NCI-H526 (cell line): ENCODE measurements around the gene GSTK1.
"Not testable (repeated sequence)": the region's sequence is repeated elsewhere in the genome, so short reads cannot be mapped to it uniquely, and the experiment has no call there.

Source experiments
- DNase-seq, 2 experiments: peaks; one replicate each; lab custom pipeline; 2025; lab: John Stamatoyannopoulos, UW

Gene GSTK1

GRCh38 chr7:143238289-143238980 is 24.8 kb upstream of the GSTK1 start:
- DNase-seq, result no peak

DNA sequence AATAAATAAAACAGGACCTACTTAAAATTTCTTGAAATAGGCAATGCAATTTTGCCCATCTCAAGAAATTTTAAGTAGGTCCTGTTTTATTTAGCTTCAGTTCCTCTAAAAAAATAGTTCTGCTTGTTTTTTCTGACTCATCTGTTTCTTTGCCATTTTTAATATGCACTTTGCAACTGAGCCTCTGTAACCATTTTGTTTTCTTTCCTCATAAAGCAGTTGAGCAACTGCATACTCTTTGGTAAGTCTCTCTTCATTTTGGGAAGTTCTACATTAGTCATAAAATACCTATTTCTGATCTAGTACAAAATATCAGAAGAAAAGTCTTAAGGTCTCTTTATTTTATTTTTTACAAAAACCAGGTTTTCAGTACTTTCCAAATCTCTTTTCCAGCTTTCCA is 23.4 kb upstream of the GSTK1 start:
- DNase-seq, result no peak

DNA sequence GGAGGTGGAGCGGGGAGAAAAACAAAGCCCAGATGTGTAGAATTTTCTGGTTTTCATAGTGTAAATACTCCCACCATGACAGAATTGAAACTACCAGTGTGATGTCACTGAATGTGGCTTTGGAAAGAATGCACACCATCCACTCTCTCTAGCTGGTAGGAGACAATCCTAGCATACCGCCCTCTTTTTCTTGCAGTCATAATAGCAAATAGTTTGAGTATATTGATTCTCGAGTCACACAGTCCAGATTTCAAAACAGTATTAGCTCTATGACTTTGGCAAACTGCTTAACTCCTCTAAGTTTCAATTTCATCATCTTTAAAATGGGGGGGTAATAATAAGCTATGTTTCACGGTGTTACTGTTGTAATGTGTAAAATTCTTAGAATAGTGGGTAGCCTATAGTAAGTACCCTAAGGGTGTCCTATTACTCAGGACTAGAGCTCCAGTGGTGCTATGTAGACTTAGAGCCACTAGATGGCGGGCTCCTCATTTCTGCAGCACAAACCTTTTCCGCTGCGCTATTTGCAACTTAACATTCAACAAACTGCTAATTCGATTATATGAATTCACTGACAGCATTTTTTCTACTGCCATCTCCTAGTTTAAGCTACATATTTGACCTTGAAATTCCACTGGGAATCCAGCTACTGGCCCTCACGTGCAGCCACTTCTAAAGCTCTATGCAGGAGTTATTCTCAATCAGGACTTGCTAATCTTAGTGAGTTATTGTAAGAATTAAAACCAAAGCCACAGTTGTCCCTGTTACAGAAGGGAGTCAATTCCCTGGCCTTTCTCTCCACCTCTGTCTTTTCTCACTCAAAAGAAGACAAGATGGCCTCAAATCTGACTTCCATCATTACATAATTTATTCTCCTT is 22.7 kb upstream of the GSTK1 start:
- DNase-seq, result peak; percentile 63 to 84

- DNase-seq, result no peak
These were observed 20.9 kb upstream of the GSTK1 start for GRCh38 chr7:143242306-143242705.

DNA sequence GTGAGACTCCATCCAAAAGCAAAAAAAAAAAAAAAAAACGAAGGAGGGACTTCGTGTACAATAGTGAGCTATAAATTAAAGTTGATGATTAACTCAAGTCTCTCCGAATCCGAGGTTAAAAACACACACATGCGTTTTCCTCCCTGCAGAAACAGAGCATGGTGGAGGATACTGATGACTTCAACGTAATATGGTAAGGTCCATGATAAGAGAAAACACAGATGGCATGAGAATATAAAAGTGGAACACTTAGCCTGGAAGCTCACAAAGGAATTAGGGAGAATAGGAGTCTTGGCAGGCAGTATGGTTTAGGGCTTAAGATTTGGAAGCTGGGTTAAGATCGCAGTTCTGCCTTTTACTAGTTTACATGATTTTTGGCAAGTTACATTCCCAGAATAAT is 20.1 kb upstream of the GSTK1 start:
- DNase-seq, result no peak

DNA sequence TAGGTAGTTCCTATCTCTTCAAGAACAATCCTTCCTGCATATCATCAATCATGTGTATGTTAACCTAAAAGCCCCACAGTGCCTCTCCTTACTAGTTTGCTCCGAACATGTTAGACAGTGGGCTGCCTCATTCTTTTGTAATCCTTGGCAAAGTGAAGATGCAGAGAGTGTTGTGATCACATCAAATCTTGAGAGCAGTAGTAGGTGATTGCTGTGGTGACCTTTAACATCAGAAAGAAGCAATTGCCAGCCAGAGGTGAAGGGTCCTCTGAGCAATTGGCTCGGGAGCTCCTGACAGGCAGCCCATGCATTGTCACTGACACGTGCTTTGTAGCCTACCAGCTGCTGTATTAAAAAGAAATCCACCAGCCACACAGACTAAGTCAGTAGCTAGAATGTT is 19.6 kb upstream of the GSTK1 start:
- no peak for DNase-seq

DNA sequence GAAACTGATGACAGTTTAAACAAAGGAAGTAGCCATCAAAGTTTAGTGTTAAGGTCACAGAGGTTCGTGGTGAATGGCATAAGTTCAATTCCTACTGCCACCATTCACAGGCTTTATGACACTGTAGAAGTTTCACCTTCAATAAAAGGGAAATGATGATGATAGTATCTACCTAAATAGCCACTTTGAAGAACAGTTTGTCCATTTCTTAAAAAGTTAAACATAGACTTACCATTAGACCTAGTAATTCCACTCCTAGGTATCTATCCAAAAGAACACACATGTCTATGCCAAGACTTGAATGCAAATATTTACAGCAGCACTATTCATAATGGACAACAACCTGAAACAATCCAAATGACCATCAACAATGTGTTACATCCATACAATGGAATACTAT is 18.9 kb upstream of the GSTK1 start:
- DNase-seq, result no peak

- no peak for DNase-seq
These were observed 18.1 kb upstream of the GSTK1 start for GRCh38 chr7:143245123-143245522.

- DNase-seq, result no peak
These were observed 15.9 kb upstream of the GSTK1 start for GRCh38 chr7:143247372-143247771.

DNA sequence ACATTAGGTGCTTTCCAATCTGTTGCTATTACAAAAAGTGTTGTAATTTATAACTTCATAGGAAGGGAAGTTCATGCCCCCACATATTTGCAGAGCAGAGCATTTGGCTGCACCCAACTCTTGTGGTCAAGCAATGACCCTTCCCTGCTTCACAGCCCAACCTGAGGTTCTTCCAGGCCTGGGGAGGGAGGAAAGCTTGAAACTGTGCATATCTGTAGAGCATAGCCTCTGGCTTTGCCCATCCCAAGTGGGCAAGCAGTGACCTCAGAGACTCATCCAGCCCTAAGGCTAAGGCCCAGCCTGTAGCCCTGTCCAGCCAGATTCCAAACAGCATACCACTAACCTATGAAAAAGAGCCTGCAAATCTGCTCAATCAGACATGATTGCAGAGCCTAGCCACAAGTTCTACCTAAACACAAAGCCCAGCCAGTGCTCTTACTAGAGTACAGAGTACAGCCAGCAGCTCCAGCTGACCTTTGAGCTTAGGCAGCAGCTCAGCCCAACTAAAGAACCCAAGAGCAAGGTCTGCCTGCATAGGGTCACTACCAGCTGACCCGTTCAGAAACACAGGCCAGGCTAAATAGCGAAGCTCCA is 14.4 kb upstream of the GSTK1 start:
- no peak for DNase-seq

DNA sequence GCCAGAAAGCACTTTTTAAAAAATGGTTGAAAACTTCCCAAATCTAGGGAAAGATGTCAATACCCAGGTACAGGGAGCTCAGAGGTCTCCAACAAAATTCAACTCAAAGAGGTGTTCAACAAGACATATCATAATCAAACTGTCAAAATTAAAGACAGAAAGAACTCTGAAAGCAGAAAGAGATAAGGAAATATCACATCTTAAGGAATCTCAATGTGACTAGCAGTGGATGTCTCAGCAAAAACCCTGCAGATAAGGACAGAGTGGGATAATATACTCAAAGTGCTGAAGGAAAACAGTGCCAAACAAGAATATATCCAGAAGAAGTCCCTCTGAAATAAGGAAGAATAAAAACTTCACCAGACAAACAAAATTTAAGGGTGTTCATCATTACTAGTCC is 13.0 kb upstream of the GSTK1 start:
- no peak for DNase-seq

DNA sequence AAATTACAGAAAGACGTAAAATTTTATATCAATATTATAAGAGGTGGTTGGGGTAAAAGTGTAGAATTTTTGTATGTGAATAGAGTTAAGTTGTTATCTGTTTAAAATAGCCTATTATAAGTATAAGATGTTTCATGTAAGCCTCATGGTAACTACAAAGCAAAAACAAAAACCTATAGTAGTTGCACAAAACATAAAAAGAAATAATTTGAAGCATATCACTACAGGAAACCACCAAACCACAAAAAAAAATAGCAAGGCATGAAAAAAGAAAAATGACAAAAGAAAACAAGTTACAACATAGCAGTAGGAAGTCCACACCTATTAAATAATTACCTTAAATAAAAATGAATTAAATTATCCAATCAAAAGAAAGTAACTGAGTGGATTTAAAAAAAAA is 12.4 kb upstream of the GSTK1 start:
- DNase-seq, result no peak

DNA sequence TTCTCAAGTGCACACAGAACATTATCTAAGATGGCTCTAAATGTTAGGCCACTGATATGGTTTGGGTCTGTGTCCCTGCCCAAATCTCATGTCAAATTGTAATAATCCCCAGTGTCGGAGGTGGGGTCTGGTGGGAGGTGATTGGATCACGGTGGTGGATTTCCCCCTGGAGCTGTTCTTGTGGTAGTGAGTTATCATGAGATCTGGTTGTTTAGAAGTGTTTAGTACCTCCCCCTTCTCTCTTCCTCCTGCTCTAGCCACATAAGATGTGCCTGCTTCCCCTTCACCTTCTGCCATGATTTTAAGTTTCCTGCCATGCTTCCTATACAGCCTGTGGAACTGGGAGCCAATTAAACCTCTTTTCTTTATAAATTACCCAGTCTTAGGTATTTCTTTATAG is 11.2 kb upstream of the GSTK1 start:
- DNase-seq, result no peak

GRCh38 chr7:143255564-143255963 is 7.7 kb upstream of the GSTK1 start:
- DNase-seq, result no peak

DNA sequence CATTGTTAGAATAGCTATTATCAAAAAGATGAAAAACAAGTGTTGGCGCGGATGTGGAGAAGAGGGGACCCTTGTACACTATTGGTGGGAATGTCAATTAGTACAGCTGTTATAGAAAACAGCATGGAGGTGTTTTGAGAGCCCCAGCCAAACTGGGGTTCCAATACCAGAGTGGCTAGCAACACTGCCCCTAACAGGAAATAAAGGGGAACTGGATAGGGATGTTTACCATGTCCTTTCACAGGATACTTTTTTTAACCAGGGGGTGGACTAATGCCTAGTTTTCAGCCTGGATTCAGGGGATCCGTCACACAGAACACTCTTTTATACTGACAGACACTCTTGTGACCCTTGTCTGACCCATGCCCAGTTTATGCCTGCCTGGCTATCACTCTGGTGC is 6.9 kb upstream of the GSTK1 start:
- no peak for DNase-seq

DNA sequence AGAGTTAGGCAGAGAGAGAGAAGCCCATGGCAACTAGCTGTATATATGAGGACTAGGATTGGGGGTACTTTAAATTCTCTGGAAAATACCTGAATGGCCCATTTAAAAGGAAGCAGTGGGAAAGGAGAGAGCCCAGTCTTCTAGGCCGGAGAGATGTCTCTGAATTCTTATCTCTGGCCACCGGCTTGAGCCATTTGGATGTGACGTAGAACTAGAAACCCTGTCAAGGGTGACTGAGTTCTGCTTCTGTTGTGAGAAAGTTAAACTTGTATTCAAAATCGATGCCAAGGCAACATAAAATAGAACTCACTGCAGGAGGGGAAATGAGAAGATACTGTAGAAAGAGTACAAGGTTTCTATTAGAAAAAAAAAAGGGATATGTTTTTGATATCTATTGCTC is 6.3 kb upstream of the GSTK1 start:
- DNase-seq, result no peak

DNA sequence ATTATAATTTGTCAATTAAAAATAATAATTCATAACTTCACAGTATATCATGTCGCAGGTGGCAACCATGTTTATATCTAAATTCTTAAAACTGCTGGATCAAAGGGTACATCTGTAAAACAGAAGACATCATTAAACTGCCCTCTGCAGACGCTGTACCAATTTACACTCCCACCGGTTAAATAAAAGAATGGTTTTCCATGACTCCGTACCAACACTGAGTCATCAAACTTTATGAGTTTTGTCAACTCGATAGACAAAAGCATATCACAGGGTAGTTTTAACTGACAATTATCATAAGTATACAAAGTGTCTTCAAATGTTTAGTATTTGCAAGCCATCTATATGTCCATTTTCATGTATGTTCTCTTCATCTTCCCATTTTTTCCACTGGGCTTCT is 5.7 kb upstream of the GSTK1 start:
- DNase-seq, result no peak

DNA sequence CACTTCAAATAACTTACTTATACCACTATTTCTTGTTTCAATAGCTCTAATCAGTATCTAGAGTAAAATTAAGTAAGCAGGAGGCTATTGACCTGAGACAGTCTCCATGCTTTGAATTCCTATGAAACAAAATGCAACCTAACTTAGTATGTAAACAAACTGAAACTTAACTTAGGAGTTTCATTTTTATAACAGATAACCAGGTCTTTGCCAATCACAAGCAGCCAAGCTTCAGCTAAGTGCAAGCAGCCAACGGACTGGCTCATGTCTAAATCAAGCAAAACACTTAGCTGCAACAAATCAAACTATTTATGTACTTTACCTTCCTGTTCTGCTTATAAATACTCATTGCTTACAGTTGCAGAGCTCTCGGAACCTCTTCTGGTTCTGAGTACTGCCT is 4.4 kb upstream of the GSTK1 start:
- no peak for DNase-seq

DNA sequence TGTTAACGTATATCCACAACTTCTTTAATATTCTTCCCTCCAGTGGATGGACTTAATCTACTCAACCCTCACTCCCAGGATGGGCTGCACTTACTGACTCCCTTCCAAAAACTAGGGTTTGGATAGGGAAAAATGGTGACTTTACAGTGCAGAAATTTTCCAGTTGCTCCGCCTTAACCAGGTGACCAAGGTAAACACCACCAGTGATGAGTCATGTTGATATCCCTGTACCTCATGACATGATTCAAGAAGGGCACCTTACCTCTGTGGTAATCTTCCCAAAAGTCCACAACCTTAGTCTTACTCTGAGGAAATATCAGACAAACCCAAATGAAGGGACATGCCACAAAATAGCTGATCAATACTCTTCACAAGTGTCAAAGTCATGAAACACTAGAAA is 3.5 kb upstream of the GSTK1 start:
- no peak for DNase-seq

- DNase-seq, result no peak
These were observed 1.3 kb upstream of the GSTK1 start for GRCh38 chr7:143261901-143262300.

DNA sequence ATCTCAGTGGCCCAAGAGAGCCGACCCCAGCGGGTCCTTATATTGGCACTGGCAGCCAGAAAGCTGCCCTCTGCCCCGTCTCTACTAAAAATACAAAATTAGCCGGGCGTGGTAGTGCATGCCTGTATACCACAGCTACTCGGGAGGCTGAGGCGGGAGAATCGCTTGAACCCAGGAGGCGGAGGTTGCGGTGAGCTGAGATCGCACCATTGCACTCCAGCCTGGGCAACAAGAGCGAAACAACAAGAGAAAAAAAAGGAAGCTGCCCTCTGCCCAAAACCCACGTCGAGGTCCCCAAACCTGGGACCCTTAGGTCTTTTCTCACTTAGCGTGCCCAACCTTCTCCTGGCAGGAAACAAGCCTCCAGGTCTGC is 941 bp downstream of the GSTK1 start:
- not testable (repeated sequence) for DNase-seq

GRCh38 chr7:143265017-143265693 is 1.9 kb downstream of the GSTK1 start:
- no peak for DNase-seq

- DNase-seq, result no peak
These were observed 6.0 kb downstream of the GSTK1 start for GRCh38 chr7:143269251-143269650.
